ENCODE data around the gene C10orf143. TPM values are rescaled to one million over a fixed set of nuclear protein-coding genes. Genes with fewer than 3 reads are reported as not detected.

Gene C10orf143
- total RNA-seq, 2 donors from 2014 or later = not detected

- DNase-seq (ENCODE audit: low spot score) (no peak), ATAC-seq (ENCODE audit: insufficient number of reproducible peaks, low FRiP score, low read depth) (no peak)
- TF ChIP-seq, protein P1, sequence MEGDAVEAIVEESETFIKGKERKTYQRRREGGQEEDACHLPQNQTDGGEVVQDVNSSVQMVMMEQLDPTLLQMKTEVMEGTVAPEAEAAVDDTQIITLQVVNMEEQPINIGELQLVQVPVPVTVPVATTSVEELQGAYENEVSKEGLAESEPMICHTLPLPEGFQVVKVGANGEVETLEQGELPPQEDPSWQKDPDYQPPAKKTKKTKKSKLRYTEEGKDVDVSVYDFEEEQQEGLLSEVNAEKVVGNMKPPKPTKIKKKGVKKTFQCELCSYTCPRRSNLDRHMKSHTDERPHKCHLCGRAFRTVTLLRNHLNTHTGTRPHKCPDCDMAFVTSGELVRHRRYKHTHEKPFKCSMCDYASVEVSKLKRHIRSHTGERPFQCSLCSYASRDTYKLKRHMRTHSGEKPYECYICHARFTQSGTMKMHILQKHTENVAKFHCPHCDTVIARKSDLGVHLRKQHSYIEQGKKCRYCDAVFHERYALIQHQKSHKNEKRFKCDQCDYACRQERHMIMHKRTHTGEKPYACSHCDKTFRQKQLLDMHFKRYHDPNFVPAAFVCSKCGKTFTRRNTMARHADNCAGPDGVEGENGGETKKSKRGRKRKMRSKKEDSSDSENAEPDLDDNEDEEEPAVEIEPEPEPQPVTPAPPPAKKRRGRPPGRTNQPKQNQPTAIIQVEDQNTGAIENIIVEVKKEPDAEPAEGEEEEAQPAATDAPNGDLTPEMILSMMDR (IDR thresholded peaks at IDR 0.05) = no peak
- Histone ChIP-seq H3K36me3 (no peaks in the 10 kb centered on the region), H3K4me1 (ENCODE audit: control insufficient read depth in 1 of 2, low read depth in 2 of 2) (no peaks in the 10 kb centered on the region), H3K27me3 (replicated peaks; ENCODE audit: insufficient read depth) (no peaks in the 10 kb centered on the region), H3K27ac (no peak overlapping the region), H3K9me3 (no peaks in the 10 kb centered on the region), H3K4me3 (no peak overlapping the region)
Observed at GRCh38 chr10:130020651-130021382, 89.8 kb downstream of the C10orf143 start.

DNA sequence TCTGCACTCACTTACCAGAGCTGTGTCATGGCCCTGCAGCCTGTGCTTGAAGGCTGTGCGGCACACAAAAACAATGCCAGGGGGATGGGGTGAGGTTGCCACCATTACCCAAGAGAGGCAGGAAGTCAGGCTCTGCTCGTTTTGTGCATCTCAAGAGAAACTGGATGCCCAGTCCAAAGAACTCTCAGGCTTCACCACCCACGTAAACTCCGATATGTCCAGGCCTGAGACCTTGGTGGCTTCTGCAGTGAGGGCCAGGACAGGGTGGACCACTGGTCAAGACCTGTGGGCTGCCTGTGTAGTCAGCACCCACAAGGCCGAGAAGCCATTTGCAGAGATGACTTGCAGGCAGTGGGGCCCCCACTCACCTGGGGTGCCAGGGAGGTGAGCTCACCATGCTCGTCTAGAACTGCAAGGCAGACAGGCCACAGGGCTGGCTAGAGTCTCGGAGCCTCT is 91.9 kb downstream of the C10orf143 start:
- ATAC-seq (ENCODE audit: insufficient number of reproducible peaks, low FRiP score, low read depth) (no peak), DNase-seq (ENCODE audit: low spot score) (no peak)
- Histone ChIP-seq H3K9me3 (no peaks in the 10 kb centered on the region), H3K27me3 (replicated peaks; ENCODE audit: insufficient read depth) (no peaks in the 10 kb centered on the region), H3K27ac (no peak overlapping the region), H3K4me3 (no peak overlapping the region), H3K4me1 (ENCODE audit: control insufficient read depth in 1 of 2, low read depth in 2 of 2) (no peaks in the 10 kb centered on the region), H3K36me3 (no peaks in the 10 kb centered on the region)
- TF ChIP-seq, protein P1 (IDR thresholded peaks at IDR 0.05) = no peak

GRCh38 chr10:130018265-130018664 is 92.4 kb downstream of the C10orf143 start:
- no peak for DNase-seq (ENCODE audit: low spot score)
- Histone ChIP-seq H3K27ac (no peak overlapping the region), H3K27me3 (replicated peaks; ENCODE audit: insufficient read depth) (no peaks in the 10 kb centered on the region), H3K9me3 (no peaks in the 10 kb centered on the region), H3K4me3 (no peak overlapping the region), H3K36me3 (no peaks in the 10 kb centered on the region), H3K4me1 (ENCODE audit: control insufficient read depth in 1 of 2, low read depth in 2 of 2) (no peaks in the 10 kb centered on the region)
- ATAC-seq (ENCODE audit: insufficient number of reproducible peaks, low FRiP score, low read depth) = no peak
- TF ChIP-seq, protein P1 (IDR thresholded peaks at IDR 0.05) = no peak

- no peak for ATAC-seq (ENCODE audit: insufficient number of reproducible peaks, low FRiP score, low read depth)
- no peak overlapping the region for H3K27ac ChIP-seq
- H3K4me3 ChIP-seq = no peak overlapping the region
- H3K4me1 ChIP-seq (ENCODE audit: control insufficient read depth in 1 of 2, low read depth in 2 of 2) = no peaks in the 10 kb centered on the region
- H3K9me3 ChIP-seq = no peaks in the 10 kb centered on the region
- TF ChIP-seq, protein P1 (IDR thresholded peaks at IDR 0.05) = no peak
- DNase-seq (ENCODE audit: low spot score) = no peak
- no peaks in the 10 kb centered on the region for H3K36me3 ChIP-seq
- no peaks in the 10 kb centered on the region for H3K27me3 ChIP-seq (replicated peaks; ENCODE audit: insufficient read depth)
Observed at GRCh38 chr10:130017631-130018022, 93.0 kb downstream of the C10orf143 start.

DNA sequence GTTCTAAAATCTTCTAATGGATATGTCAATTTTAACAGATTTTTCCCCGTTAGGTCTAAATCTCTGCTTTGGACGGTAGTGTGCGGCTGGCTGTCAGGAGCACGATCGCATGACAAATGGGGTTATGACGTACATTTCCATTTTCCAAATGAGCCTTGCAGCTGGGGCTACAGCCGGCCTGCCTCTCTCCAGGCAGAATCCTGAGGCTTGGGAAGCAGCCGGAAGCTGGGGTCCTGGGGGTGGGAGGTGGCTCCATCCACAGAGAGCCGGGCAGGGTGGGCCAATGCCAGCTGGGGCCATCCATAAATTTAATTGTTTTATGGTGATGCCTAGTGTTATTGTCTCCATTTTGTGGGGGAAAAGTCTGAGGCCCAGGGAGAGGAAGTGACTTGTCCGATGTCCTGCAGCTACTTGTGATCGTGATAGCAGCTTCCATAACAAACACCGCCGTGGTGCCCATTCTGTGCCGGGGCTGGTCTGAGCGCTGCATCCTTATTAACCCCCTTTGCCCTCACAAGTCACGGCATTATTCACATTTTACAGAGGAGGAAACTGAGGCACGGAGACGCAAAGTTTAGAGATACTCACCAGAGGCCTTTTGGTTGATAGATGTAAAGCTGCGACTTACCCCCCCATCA is 93.5 kb downstream of the C10orf143 start:
- H3K9me3 ChIP-seq = no peaks in the 10 kb centered on the region

More for the DNA sequence above, 93.5 kb downstream of the C10orf143 start:
- Histone ChIP-seq H3K27me3 (replicated peaks; ENCODE audit: insufficient read depth) (no peaks in the 10 kb centered on the region), H3K27ac (no peak overlapping the region), H3K4me3 (no peak overlapping the region), H3K4me1 (ENCODE audit: control insufficient read depth in 1 of 2, low read depth in 2 of 2) (no peaks in the 10 kb centered on the region), H3K36me3 (no peaks in the 10 kb centered on the region)
- no peak for ATAC-seq (ENCODE audit: insufficient number of reproducible peaks, low FRiP score, low read depth)
- TF ChIP-seq, protein P1 (IDR thresholded peaks at IDR 0.05) = no peak
- no peak for DNase-seq (ENCODE audit: low spot score)
